Lower leg skin (tissue), 3 donors: ENCODE measurements around the gene RAPGEF4.

Experiments
- POLR2A ChIP-seq, 2 donors: fragments of 450-650 bp; IDR thresholded peaks; one replicate each; pipeline ENCODE4 v1.6.1; 2016 to 2017; ENCODE audit warnings: antibody characterized with exemption in 2 of 2, mild to moderate bottlenecking in 1 of 2, moderate library complexity in 1 of 2
- TF ChIP-seq, protein P1 (sequence below), 3 donors: fragments of 450-650 bp; IDR thresholded peaks; one replicate each; pipeline ENCODE4 v1.5.1; 2016; ENCODE audit warnings: antibody characterized with exemption in 3 of 3, mild to moderate bottlenecking in 3 of 3, moderate library complexity in 2 of 3

DNA sequence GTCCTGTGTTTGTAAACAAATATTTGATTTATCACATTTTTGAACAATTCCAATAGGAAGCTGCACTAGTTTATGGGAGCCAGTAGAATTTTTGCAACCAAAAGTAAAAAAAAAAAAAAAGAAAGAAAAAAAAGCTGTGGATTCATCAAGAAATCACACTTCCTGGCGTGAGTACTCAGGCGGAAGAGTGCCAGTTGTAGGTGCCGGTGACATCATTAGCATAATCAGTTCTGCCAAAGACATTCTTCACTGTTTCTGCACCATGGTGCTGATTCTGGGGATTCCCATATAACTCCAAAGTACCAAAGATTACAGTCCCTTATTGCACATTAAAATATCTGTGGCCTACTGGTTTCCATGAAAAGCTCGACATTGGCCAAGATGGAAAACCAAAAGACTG, 32.8 kb downstream of the RAPGEF4 start:
- TF ChIP-seq, protein P1, sequence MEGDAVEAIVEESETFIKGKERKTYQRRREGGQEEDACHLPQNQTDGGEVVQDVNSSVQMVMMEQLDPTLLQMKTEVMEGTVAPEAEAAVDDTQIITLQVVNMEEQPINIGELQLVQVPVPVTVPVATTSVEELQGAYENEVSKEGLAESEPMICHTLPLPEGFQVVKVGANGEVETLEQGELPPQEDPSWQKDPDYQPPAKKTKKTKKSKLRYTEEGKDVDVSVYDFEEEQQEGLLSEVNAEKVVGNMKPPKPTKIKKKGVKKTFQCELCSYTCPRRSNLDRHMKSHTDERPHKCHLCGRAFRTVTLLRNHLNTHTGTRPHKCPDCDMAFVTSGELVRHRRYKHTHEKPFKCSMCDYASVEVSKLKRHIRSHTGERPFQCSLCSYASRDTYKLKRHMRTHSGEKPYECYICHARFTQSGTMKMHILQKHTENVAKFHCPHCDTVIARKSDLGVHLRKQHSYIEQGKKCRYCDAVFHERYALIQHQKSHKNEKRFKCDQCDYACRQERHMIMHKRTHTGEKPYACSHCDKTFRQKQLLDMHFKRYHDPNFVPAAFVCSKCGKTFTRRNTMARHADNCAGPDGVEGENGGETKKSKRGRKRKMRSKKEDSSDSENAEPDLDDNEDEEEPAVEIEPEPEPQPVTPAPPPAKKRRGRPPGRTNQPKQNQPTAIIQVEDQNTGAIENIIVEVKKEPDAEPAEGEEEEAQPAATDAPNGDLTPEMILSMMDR (IDR thresholded peaks at IDR 0.05), result no peak
- no peak for TF ChIP-seq POLR2A (IDR thresholded peaks at IDR 0.05)
